ENCODE data around the gene ZNF688. TPM values are rescaled to one million over a fixed set of nuclear protein-coding genes. Genes with fewer than 3 reads are reported as not detected.
A peak's percentile ranks its signal among the peaks of the same experiment; 100 is the strongest.

ZNF688 gene
- total RNA-seq, 1 donor from 2014 or later: 5.4 TPM

DNA sequence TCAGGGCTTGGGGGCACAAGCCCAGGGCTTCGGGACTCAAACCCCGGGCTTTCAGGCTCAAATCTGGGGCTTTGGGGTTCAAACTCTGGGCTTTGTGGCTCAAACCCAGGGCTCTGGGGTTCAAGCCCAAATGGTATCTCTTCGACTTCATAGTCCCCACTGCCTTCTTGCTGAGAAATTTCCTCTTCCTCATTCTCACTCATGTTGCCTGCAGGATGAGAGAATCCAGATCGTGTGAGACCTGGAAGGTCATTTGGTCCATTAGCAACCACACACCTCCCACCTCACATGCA is 45.7 kb downstream of the ZNF688 start:
- Mint-ChIP-seq H3K27me3 (ENCODE audit: low read depth, unreplicated experiment) (no peaks in the 10 kb centered on the region), H3K36me3 (ENCODE audit: low read depth, unreplicated experiment) (no peaks in the 10 kb centered on the region), H3K27ac (ENCODE audit: unreplicated experiment) (no peak overlapping the region), H3K4me3 (ENCODE audit: unreplicated experiment) (peak overlapping the region; percentile 92), H3K9me3 (ENCODE audit: unreplicated experiment) (no peaks in the 10 kb centered on the region), H3K4me1 (ENCODE audit: low read depth, unreplicated experiment) (peaks cover 4% of the 10 kb centered on the region)
- FAIRE-seq: no peak
- H3K79me2 ChIP-seq (ENCODE audit: insufficient read depth, low read length): peaks cover 6% of the 10 kb centered on the region
- peak overlapping the region; percentile 90 for H3K9ac ChIP-seq (ENCODE audit: low read length)
- peak overlapping the region; percentile 66 for H2AFZ ChIP-seq (ENCODE audit: low read depth, low read length)
- no peak overlapping the region for H3K27ac ChIP-seq (ENCODE audit: low read depth, low read length)
- no peaks in the 10 kb centered on the region for H3K36me3 ChIP-seq (ENCODE audit: insufficient read depth, low read length)
- H3K4me3 ChIP-seq (ENCODE audit: insufficient read depth, low read depth, low read length): peak overlapping the region; percentile 66
- H3K4me1 ChIP-seq (ENCODE audit: insufficient read depth, low read length): peaks cover 5% of the 10 kb centered on the region
- H4K20me1 ChIP-seq (ENCODE audit: insufficient read depth, low read length): no peaks in the 10 kb centered on the region
- no peaks in the 10 kb centered on the region for H3K27me3 ChIP-seq (ENCODE audit: insufficient read depth, low read length)
- no peak for DNase-seq (ENCODE audit: low read depth)
- no peak for TF ChIP-seq EZH2 (IDR thresholded peaks at IDR 0.05; ENCODE audit: insufficient read depth, low read length)
- TF ChIP-seq, protein P1, sequence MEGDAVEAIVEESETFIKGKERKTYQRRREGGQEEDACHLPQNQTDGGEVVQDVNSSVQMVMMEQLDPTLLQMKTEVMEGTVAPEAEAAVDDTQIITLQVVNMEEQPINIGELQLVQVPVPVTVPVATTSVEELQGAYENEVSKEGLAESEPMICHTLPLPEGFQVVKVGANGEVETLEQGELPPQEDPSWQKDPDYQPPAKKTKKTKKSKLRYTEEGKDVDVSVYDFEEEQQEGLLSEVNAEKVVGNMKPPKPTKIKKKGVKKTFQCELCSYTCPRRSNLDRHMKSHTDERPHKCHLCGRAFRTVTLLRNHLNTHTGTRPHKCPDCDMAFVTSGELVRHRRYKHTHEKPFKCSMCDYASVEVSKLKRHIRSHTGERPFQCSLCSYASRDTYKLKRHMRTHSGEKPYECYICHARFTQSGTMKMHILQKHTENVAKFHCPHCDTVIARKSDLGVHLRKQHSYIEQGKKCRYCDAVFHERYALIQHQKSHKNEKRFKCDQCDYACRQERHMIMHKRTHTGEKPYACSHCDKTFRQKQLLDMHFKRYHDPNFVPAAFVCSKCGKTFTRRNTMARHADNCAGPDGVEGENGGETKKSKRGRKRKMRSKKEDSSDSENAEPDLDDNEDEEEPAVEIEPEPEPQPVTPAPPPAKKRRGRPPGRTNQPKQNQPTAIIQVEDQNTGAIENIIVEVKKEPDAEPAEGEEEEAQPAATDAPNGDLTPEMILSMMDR (IDR thresholded peaks at IDR 0.05; ENCODE audit: insufficient read depth, low read depth, low read length): no peak
- H3K9me3 ChIP-seq (ENCODE audit: insufficient read depth, low read depth, low read length): no peaks in the 10 kb centered on the region
- H3K4me2 ChIP-seq (ENCODE audit: low read length): peak overlapping the region; percentile 99

DNA sequence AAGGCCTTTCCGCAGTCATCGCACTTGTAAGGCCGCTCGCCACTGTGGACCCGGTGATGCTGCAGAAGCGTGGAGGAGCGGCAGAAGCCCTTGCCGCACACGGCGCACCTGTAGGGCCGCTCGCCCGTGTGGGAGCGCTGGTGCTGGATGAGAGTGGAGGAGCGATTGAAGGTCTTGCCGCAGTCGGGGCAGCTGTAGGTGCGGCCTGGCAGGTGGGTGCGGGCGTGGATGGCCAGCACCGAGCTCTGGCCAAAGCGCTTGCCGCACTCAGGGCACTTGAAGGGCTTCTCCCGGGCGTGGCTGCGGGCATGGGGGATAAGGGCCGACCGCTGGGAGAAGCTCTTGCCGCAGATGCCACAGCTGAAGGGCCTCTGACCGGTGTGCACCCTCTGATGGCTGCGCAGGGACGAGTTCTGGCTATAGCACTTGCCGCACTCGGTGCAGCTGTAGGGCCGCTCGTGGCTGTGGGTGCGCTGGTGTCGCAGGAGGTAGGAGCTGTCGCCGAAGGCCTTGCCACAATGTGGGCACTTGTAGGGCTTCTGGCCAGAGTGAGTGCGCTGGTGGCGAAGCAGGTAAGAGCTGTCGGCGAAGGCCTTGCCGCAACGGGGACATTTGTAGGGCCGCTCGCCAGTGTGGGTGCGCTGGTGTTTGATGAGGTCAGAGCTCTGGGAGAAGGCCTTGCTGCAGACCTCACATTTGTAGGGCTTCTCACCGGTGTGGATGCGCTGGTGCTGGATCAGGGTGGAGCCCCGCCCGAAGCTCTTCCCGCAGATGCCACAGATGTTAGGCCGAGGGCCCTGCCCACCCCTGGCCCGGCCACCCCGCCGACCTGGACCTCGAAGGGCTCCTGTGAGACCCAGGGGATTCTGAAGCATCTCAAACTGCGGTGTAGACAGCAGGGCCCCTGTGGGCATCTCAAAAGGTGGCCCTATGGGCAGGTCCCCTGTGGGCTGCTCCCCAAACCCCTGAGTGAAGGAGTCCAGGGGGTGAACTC is 46.6 kb downstream of the ZNF688 start:
- no peak overlapping the region for H3K27ac Mint-ChIP-seq (ENCODE audit: unreplicated experiment)
- H3K9ac ChIP-seq (ENCODE audit: low read length): no peak overlapping the region
- H2AFZ ChIP-seq (ENCODE audit: low read depth, low read length): no peak overlapping the region
- H3K27me3 ChIP-seq (ENCODE audit: insufficient read depth, low read length): no peaks in the 10 kb centered on the region
- no peak for DNase-seq (ENCODE audit: low read depth)
- no peaks in the 10 kb centered on the region for H3K36me3 Mint-ChIP-seq (ENCODE audit: low read depth, unreplicated experiment)
- no peaks in the 10 kb centered on the region for H3K36me3 ChIP-seq (ENCODE audit: insufficient read depth, low read length)
- peaks cover under 1% of the 10 kb centered on the region for H3K27me3 Mint-ChIP-seq (ENCODE audit: low read depth, unreplicated experiment)
- no peaks in the 10 kb centered on the region for H4K20me1 ChIP-seq (ENCODE audit: insufficient read depth, low read length)
- peaks cover 4% of the 10 kb centered on the region for H3K4me1 Mint-ChIP-seq (ENCODE audit: low read depth, unreplicated experiment)
- TF ChIP-seq, protein P1 (IDR thresholded peaks at IDR 0.05; ENCODE audit: insufficient read depth, low read depth, low read length): no peak
- no peak for TF ChIP-seq EZH2 (IDR thresholded peaks at IDR 0.05; ENCODE audit: insufficient read depth, low read length)
- peak overlapping the region; percentile 40 for H3K4me3 Mint-ChIP-seq (ENCODE audit: unreplicated experiment)
- no peak for FAIRE-seq
- no peaks in the 10 kb centered on the region for H3K9me3 ChIP-seq (ENCODE audit: insufficient read depth, low read depth, low read length)
- H3K4me1 ChIP-seq (ENCODE audit: insufficient read depth, low read length): peaks cover 5% of the 10 kb centered on the region
- H3K9me3 Mint-ChIP-seq (ENCODE audit: unreplicated experiment): no peaks in the 10 kb centered on the region
- H3K4me2 ChIP-seq (ENCODE audit: low read length): peak overlapping the region; percentile 99
- no peak overlapping the region for H3K4me3 ChIP-seq (ENCODE audit: insufficient read depth, low read depth, low read length)
- H3K27ac ChIP-seq (ENCODE audit: low read depth, low read length): no peak overlapping the region
- H3K79me2 ChIP-seq (ENCODE audit: insufficient read depth, low read length): peaks cover 6% of the 10 kb centered on the region

Data from astrocyte (in vitro differentiated cells and primary cell).